GM12865 (cell line): ENCODE data around the gene GPR35.

ENCODE experiments used
- DNase-seq: peaks from one replicate; pipeline ENCODE4 v3.0.0; 2010; ENCODE audit warnings: low read depth
- H3K4me3 ChIP-seq: 2 replicates; pipeline ENCODE4 v1.5.1; 2011; ENCODE audit warnings: mild to moderate bottlenecking, low read depth, low read length, control low read depth
- CTCF ChIP-seq: IDR thresholded peaks from 2 replicates; pipeline ENCODE4 v1.5.1; 2011; ENCODE audit warnings: low read length, control low read depth, low read depth, inconsistent platforms; ENCODE audit not compliant: insufficient read depth; ENCODE audit errors: missing control alignments

GPR35 gene

GRCh38 chr2:240662681-240663080 lies 37.4 kb downstream of the GPR35 start:
- no peak overlapping the region for H3K4me3 ChIP-seq
- no peak for DNase-seq
- no peak for TF ChIP-seq CTCF

GRCh38 chr2:240663546-240664190 lies 38.4 kb downstream of the GPR35 start:
- H3K4me3 ChIP-seq, result no peak overlapping the region
- no peak for TF ChIP-seq CTCF

GRCh38 chr2:240664622-240665021 lies 39.3 kb downstream of the GPR35 start:
- DNase-seq, result no peak
- TF ChIP-seq CTCF, result no peak
- no peak overlapping the region for H3K4me3 ChIP-seq

More at GRCh38 chr2:240663546-240664190, 38.4 kb downstream of the GPR35 start:
- no peak for DNase-seq

- TF ChIP-seq CTCF, result no peak
These were observed 45.1 kb downstream of the GPR35 start for GRCh38 chr2:240670402-240670801.

GRCh38 chr2:240670950-240671349 lies 45.7 kb downstream of the GPR35 start:
- no peak overlapping the region for H3K4me3 ChIP-seq
- TF ChIP-seq CTCF, result no peak
- DNase-seq, result no peak

More at GRCh38 chr2:240670402-240670801, 45.1 kb downstream of the GPR35 start:
- no peak overlapping the region for H3K4me3 ChIP-seq
- DNase-seq, result no peak

- no peak overlapping the region for H3K4me3 ChIP-seq
- no peak for TF ChIP-seq CTCF
- no peak for DNase-seq
These were observed 46.9 kb downstream of the GPR35 start for GRCh38 chr2:240672076-240672700.
